HG03565 (cell line): ENCODE results near the gene SLC12A9.
"Not testable (repeated sequence)": the region's sequence is repeated elsewhere in the genome, so short reads cannot be mapped to it uniquely, and the experiment has no call there.

Experiments used
- ATAC-seq: cut with Tn5 transposase; IDR thresholded peaks from one replicate; pipeline ENCODE4 v1.9.1; 2021; ENCODE audit warnings: mild to moderate bottlenecking, moderate library complexity; ENCODE audit not compliant: unreplicated experiment

Gene SLC12A9

GRCh38 chr7:100894860-100895700, 42.6 kb downstream of the SLC12A9 start:
- ATAC-seq: no peak

GRCh38 chr7:100895701-100895955, 43.1 kb downstream of the SLC12A9 start, which contains the start of gene ACHE:
Gene ACHE, minus strand, starts transcription at chr7:100895888. Its CDS starts 1,656 bp downstream, at chr7:100894232.
- ATAC-seq: no peak

GRCh38 chr7:100895956-100896731, 43.6 kb downstream of the SLC12A9 start:
- no peak for ATAC-seq

- no peak for ATAC-seq
Measured at GRCh38 chr7:100896732-100897608, 44.5 kb downstream of the SLC12A9 start.

- ATAC-seq: no peak
Measured at GRCh38 chr7:100897772-100898454, 45.4 kb downstream of the SLC12A9 start.

- no peak for ATAC-seq
Measured at GRCh38 chr7:100899432-100899831, 46.9 kb downstream of the SLC12A9 start.

- no peak for ATAC-seq
Measured at GRCh38 chr7:100900978-100901377, 48.5 kb downstream of the SLC12A9 start.

- ATAC-seq: no peak
Measured at GRCh38 chr7:100901921-100902332, 49.4 kb downstream of the SLC12A9 start.

- no peak for ATAC-seq
Measured at GRCh38 chr7:100902638-100903037, 50.1 kb downstream of the SLC12A9 start.

GRCh38 chr7:100908512-100908911, 56.0 kb downstream of the SLC12A9 start:
- ATAC-seq: no peak

- ATAC-seq: not testable (repeated sequence)
Measured at GRCh38 chr7:100910443-100910842, 57.9 kb downstream of the SLC12A9 start.

GRCh38 chr7:100911484-100911883, 59.0 kb downstream of the SLC12A9 start:
- no peak for ATAC-seq

- ATAC-seq: no peak
Measured at GRCh38 chr7:100914208-100914878, 61.8 kb downstream of the SLC12A9 start.

- ATAC-seq: no peak
Measured at GRCh38 chr7:100914879-100915447, 62.5 kb downstream of the SLC12A9 start.
